Natural killer cell (primary cell): ENCODE measurements around the gene NFIB. TPM values are rescaled to one million over a fixed set of nuclear protein-coding genes. Genes with fewer than 3 reads are reported as not detected.

Experiments used
- ATAC-seq, 3 donors: fragments of 150-1000 bp in 2 of 3; fragments of 200-7000 bp in 1 of 3; cut with Tn5 transposase; 1 replicate in 1 of 3; 2 replicates in 2 of 3; pipeline ENCODE4 v1.10.0; 2021; ENCODE audit warnings: mild to moderate bottlenecking in 2 of 3, moderate library complexity in 2 of 3
- DNase-seq, 2 donors: peaks; one replicate each; pipeline versions ENCODE4 v3.0.0 to v3.0.0-alpha.2; 2013 to 2021; ENCODE audit warnings: mixed read lengths in 1 of 2
- H3K27ac ChIP-seq: one replicate; pipeline ENCODE4 v1.5.1; 2013; ENCODE audit warnings: mild to moderate bottlenecking, low read length
- H3K27me3 ChIP-seq: one replicate; pipeline ENCODE4 v1.6.1; 2013; ENCODE audit warnings: low read length; ENCODE audit not compliant: control insufficient read depth, insufficient read depth
- H3K36me3 ChIP-seq: one replicate; pipeline ENCODE4 v1.6.1; 2013; ENCODE audit warnings: low read length; ENCODE audit not compliant: control insufficient read depth, insufficient read depth
- H3K4me1 ChIP-seq: one replicate; pipeline ENCODE4 v1.6.1; 2013; ENCODE audit warnings: low read length; ENCODE audit not compliant: control insufficient read depth, insufficient read depth
- H3K4me3 ChIP-seq: one replicate; pipeline ENCODE4 v1.5.1; 2013; ENCODE audit warnings: low read length
- H3K9me3 ChIP-seq: one replicate; pipeline ENCODE4 v1.6.1; 2013; ENCODE audit warnings: low read length; ENCODE audit not compliant: control insufficient read depth, insufficient read depth
- H3K27ac Mint-ChIP-seq, 2 donors: one replicate each; pipeline ENCODE4 v1.8.0; 2022; ENCODE audit warnings: mild to moderate bottlenecking in 2 of 2, mixed read lengths in 2 of 2, moderate library complexity in 1 of 2
- H3K27me3 Mint-ChIP-seq, 2 donors: one replicate each; pipeline ENCODE4 v1.8.0; 2022; ENCODE audit warnings: low read depth in 2 of 2, mixed read lengths in 2 of 2
- H3K36me3 Mint-ChIP-seq: one replicate; pipeline ENCODE4 v1.8.0; 2022; ENCODE audit warnings: mixed read lengths
- H3K4me1 Mint-ChIP-seq, 2 donors: one replicate each; pipeline ENCODE4 v1.8.0; 2022; ENCODE audit warnings: mixed read lengths in 2 of 2
- H3K4me3 Mint-ChIP-seq: one replicate; pipeline ENCODE4 v1.8.0; 2022; ENCODE audit warnings: mild to moderate bottlenecking, moderate library complexity, mixed read lengths
- H3K9me3 Mint-ChIP-seq, 2 donors: one replicate each; pipeline ENCODE4 v1.8.0; 2022; ENCODE audit warnings: mixed read lengths in 2 of 2
- CTCF ChIP-seq: fragments of 200-600 bp; IDR thresholded peaks from one replicate; pipeline ENCODE4 v1.8.0; 2022; ENCODE audit warnings: antibody characterized with exemption
- WGBS: methylation state at CpG from one replicate; pipeline ENCODE4 v1.1.7; 2013; ENCODE audit warnings: missing lambda C conversion rate; ENCODE audit not compliant: insufficient coverage; 5-methylcytosine and 5-hydroxymethylcytosine counted together
- intact Hi-C: fragments of 100-400 bp; cut with micrococcal nuclease; formaldehyde crosslinking; loops from one replicate; pipeline ENCODE4 v1.14.2; 2022
- total RNA-seq, 4 donors: library from RNA; stranded (reverse); fragments of 120-200 nt in 1 of 4; gene quantifications; one replicate each; pipeline versions ENCODE4 v1.2.3 to v1.2.4, GENCODE V29; 2013 to 2022

NFIB gene
- total RNA-seq, 3 donors from 2014 or later (not counting 1 experiment from before 2014, with no cell fraction given) = 0.20 to 0.21 TPM; not detected in 1

DNA sequence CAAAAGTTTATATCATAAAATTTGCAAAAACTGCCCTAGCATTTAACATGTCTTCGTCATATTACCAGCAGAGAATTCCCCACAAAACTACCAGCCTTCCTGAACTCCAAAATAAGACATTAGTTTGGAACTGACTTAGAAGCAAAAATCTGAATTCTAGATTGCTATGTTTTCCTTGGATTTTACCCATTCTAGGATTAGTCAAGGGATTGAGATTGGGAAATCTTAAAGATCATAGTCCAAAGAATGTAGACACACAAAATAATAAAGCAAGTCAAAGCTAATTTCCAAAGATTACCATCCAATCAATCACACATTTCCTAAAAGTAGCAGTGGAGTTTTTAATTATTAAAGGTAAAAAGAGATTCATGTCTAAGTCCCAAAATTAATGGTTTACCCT, 138.2 kb downstream of the NFIB start:
- no peak for ATAC-seq
- no peaks in the 10 kb centered on the region for H3K36me3 ChIP-seq
- intact Hi-C loops = no loop called here
- no peaks in the 10 kb centered on the region for H3K27me3 ChIP-seq
- no peaks in the 10 kb centered on the region for H3K4me1 ChIP-seq
- no peak overlapping the region for H3K4me3 ChIP-seq
- DNase-seq = no peak
- Mint-ChIP-seq H3K9me3 (peaks cover 4 to 11% of the 10 kb centered on the region in 2 donors), H3K4me1 (no peaks in the 10 kb centered on the region), H3K27ac (no peak overlapping the region), H3K4me3 (no peak overlapping the region), H3K27me3 (no peaks in the 10 kb centered on the region), H3K36me3 (no peaks in the 10 kb centered on the region)
- no peaks in the 10 kb centered on the region for H3K9me3 ChIP-seq
- no peak overlapping the region for H3K27ac ChIP-seq
- WGBS = 83% methylated on average over 1 of the region's 1 CpG
- TF ChIP-seq CTCF = no peak

DNA sequence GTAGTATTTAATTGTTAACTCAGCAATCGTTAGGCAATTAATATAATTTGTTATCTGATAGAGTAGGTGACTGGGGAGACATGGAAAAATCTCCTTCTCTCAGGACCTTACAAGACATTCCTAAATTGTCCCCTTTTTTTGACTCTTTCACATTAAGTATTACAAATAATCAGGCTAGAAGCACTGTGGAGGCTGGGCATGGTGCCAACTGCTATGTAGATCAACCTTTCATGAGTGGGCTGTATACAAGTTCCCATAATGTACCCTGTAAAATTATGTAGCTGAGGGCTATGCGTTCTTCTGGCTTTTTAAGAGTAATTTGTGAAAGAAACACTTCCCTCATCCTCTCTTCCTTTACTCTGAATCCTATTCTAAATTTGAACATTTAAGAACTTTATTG, 140.2 kb downstream of the NFIB start:
- WGBS = 100% methylated on average over 1 of the region's 2 CpGs
- TF ChIP-seq CTCF = no peak
- Mint-ChIP-seq H3K9me3 (peaks cover 4 to 11% of the 10 kb centered on the region in 2 donors), H3K27me3 (no peaks in the 10 kb centered on the region), H3K4me3 (no peak overlapping the region), H3K27ac (no peak overlapping the region), H3K4me1 (no peaks in the 10 kb centered on the region), H3K36me3 (no peaks in the 10 kb centered on the region)
- ATAC-seq (no peak), DNase-seq (no peak)
- no peaks in the 10 kb centered on the region for H3K36me3 ChIP-seq
- no peak overlapping the region for H3K4me3 ChIP-seq
- no peaks in the 10 kb centered on the region for H3K27me3 ChIP-seq
- H3K27ac ChIP-seq = no peak overlapping the region
- H3K9me3 ChIP-seq = no peaks in the 10 kb centered on the region
- intact Hi-C loops = no loop called here
- H3K4me1 ChIP-seq = no peaks in the 10 kb centered on the region

DNA sequence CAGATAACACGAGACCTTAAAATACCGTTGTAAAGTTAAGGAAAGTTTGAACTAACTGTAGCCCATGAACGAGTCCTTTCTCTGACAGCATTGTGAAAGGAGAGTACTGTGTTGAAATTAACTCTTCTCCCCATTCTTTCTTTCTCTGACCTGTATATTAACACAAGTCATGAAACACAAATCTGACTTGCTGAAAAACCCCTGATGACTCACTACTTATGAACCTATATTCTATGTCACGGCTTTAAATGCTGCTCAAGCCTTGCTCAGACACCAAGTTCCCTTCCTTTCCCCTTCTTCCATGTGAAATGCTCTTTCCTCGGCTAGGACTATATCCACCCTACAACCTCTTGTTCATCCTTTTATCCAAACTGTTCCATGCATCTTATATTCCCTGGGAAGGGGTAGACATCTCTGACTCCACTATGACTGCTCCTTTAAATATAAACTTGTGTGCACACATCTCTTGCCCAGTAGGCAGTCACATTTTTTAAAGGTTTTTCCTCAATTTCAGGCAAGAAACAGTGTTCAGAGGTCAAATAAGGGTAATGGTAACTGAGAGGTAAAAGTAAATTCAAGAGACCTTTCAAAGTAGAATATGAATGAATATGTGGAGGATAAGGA, 142.9 kb downstream of the NFIB start:
- no peaks in the 10 kb centered on the region for H3K9me3 ChIP-seq
- H3K9me3 Mint-ChIP-seq = peaks cover 7 to 11% of the 10 kb centered on the region in 2 donors
- H3K27ac ChIP-seq = no peak overlapping the region
- no peak for DNase-seq
- 77% methylated on average over 2 of the region's 5 CpGs for WGBS
- H3K4me3 ChIP-seq = no peak overlapping the region
- intact Hi-C loops = no loop called here
- H3K4me3 Mint-ChIP-seq = no peak overlapping the region
- H3K36me3 ChIP-seq = no peaks in the 10 kb centered on the region
- no peaks in the 10 kb centered on the region for H3K27me3 ChIP-seq
- ATAC-seq = no peak
- no peak overlapping the region for H3K27ac Mint-ChIP-seq
- no peaks in the 10 kb centered on the region for H3K4me1 Mint-ChIP-seq
- H3K36me3 Mint-ChIP-seq = no peaks in the 10 kb centered on the region
- H3K4me1 ChIP-seq = no peaks in the 10 kb centered on the region
- no peaks in the 10 kb centered on the region for H3K27me3 Mint-ChIP-seq
- TF ChIP-seq CTCF = no peak

- H3K27ac Mint-ChIP-seq = no peak overlapping the region
- H3K4me1 Mint-ChIP-seq = no peaks in the 10 kb centered on the region
- TF ChIP-seq CTCF = no peak
- H3K4me3 Mint-ChIP-seq = no peak overlapping the region
- ATAC-seq (no peak), DNase-seq (no peak)
- WGBS = 60% methylated on average over 1 of the region's 2 CpGs
- Histone ChIP-seq H3K27me3 (no peaks in the 10 kb centered on the region), H3K9me3 (no peaks in the 10 kb centered on the region), H3K4me1 (no peaks in the 10 kb centered on the region), H3K36me3 (no peaks in the 10 kb centered on the region), H3K27ac (no peak overlapping the region), H3K4me3 (no peak overlapping the region)
- no peaks in the 10 kb centered on the region for H3K36me3 Mint-ChIP-seq
- no peaks in the 10 kb centered on the region for H3K27me3 Mint-ChIP-seq
- peaks cover 7 to 11% of the 10 kb centered on the region in 2 donors for H3K9me3 Mint-ChIP-seq
- intact Hi-C loops = no loop called here
These were observed 143.5 kb downstream of the NFIB start for GRCh38 chr9:14170392-14170931.
